HFF-Myc (cell line): ENCODE measurements around the gene TXNL4B.

ENCODE experiments used
- DNase-seq: peaks from one replicate; pipeline ENCODE4 v3.0.0-alpha.2; 2011; ENCODE audit warnings: low read depth; ENCODE audit errors: extremely low read depth
- H3K4me3 ChIP-seq: replicated peaks from 2 replicates; pipeline ENCODE4 v1.5.1; 2011; ENCODE audit warnings: low read depth, mild to moderate bottlenecking, control low read depth, low read length
- TF ChIP-seq, protein P1 (sequence below): IDR thresholded peaks from 2 replicates; pipeline ENCODE4 v1.5.1; 2012; ENCODE audit warnings: mild to moderate bottlenecking, low read depth, low read length, control low read depth; ENCODE audit errors: missing control alignments

Gene TXNL4B

GRCh38 chr16:72044825-72045359 is 48.5 kb downstream of the TXNL4B start:
- H3K4me3 ChIP-seq, result no peak overlapping the region
- TF ChIP-seq, protein P1, sequence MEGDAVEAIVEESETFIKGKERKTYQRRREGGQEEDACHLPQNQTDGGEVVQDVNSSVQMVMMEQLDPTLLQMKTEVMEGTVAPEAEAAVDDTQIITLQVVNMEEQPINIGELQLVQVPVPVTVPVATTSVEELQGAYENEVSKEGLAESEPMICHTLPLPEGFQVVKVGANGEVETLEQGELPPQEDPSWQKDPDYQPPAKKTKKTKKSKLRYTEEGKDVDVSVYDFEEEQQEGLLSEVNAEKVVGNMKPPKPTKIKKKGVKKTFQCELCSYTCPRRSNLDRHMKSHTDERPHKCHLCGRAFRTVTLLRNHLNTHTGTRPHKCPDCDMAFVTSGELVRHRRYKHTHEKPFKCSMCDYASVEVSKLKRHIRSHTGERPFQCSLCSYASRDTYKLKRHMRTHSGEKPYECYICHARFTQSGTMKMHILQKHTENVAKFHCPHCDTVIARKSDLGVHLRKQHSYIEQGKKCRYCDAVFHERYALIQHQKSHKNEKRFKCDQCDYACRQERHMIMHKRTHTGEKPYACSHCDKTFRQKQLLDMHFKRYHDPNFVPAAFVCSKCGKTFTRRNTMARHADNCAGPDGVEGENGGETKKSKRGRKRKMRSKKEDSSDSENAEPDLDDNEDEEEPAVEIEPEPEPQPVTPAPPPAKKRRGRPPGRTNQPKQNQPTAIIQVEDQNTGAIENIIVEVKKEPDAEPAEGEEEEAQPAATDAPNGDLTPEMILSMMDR, result no peak
- DNase-seq, result no peak

DNA sequence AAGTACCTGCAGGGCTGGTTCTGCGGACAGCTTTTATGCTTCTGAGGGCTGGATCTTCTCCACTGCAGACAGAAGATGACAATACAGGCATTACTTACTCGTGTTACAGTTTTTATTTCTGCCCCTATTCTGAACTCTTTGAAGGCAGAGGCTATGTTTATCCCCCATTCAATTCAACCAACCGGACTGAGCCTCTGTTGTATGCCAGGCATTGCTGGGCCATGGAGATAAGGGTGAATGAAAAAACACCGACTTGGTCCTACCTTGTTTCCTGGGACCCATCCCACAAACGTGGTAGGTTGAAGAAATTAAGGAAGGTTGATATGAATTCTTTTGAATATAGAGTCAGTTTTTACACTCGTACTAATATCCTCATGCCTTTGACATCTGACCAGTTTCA is 49.1 kb downstream of the TXNL4B start:
- TF ChIP-seq, protein P1, result no peak
- DNase-seq, result no peak
- H3K4me3 ChIP-seq, result no peak overlapping the region

DNA sequence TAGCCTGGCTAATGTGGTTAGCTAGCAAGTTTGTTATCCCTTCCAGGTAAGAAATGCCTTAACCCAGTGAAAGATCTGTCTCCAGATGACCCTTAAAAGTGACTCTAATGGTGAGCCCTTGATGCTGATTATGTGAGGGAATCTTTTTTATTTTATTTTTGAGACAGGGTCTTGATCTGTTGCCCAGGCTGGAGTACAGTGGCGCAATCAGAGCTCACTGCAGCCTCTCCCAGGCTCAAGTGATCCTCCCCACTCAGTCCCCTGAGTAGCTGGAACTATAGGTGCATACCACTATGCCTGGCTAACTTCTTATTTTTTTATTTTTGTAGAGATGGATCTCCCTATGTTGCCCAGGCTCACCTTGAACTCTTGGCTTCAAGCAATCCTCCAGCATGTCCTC is 49.9 kb downstream of the TXNL4B start:
- H3K4me3 ChIP-seq, result no peak overlapping the region
- DNase-seq, result no peak
- TF ChIP-seq, protein P1, result no peak

- TF ChIP-seq, protein P1, result no peak
- no peak for DNase-seq
- no peak overlapping the region for H3K4me3 ChIP-seq
These were observed 50.4 kb downstream of the TXNL4B start for GRCh38 chr16:72043058-72043457.

DNA sequence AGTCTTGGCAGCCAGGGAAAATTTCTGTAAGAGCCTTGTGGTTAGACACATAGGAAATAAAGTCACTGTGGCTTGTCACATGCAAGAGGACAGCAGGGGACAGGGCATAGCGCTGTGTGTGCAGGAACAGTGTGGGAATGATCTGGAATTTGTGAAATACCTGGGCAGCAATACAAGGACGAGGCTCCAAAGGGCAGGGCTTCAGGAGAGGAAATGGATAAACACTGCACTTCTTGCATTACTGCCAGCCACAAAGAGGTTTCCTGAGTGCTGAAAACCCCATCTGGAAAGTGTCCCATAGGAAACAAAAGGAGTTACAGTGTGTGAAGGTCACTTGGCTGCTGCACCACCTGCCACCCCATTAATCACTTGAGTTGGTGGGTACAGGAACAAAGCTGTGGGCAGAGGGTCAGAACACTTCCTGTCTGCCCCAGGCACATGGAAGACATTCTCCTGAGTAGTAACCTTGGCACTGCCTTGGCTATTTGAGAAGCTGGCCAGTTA is 51.2 kb downstream of the TXNL4B start:
- TF ChIP-seq, protein P1, result no peak
- no peak overlapping the region for H3K4me3 ChIP-seq
- peak; percentile 11 for DNase-seq

- no peak for DNase-seq
- TF ChIP-seq, protein P1, result no peak
These were observed 57.3 kb downstream of the TXNL4B start for GRCh38 chr16:72036098-72036497.

More at GRCh38 chr16:72036098-72036497, 57.3 kb downstream of the TXNL4B start:
- no peak overlapping the region for H3K4me3 ChIP-seq
